HG02938 (cell line): ENCODE data around the gene PKIB.
"Not testable (repeated sequence)": the region's sequence is repeated elsewhere in the genome, so short reads cannot be mapped to it uniquely, and the experiment has no call there.

ENCODE experiments used
- ATAC-seq: cut with Tn5 transposase; IDR thresholded peaks from one replicate; pipeline ENCODE4 v1.9.1; 2021; ENCODE audit warnings: mild to moderate bottlenecking, moderate library complexity; ENCODE audit not compliant: unreplicated experiment

Gene PKIB

GRCh38 chr6:122609881-122610689 lies at the start of gene PKIB:
PKIB (plus strand) TSS chr6:122610405; CDS start chr6:122717795, 107,390 bp downstream.
- ATAC-seq: peak; percentile 78

- no peak for ATAC-seq
Observed at GRCh38 chr6:122563364-122564052, 46.7 kb upstream of the PKIB start.

- no peak for ATAC-seq
Observed at GRCh38 chr6:122564230-122564629, 46.0 kb upstream of the PKIB start.

DNA sequence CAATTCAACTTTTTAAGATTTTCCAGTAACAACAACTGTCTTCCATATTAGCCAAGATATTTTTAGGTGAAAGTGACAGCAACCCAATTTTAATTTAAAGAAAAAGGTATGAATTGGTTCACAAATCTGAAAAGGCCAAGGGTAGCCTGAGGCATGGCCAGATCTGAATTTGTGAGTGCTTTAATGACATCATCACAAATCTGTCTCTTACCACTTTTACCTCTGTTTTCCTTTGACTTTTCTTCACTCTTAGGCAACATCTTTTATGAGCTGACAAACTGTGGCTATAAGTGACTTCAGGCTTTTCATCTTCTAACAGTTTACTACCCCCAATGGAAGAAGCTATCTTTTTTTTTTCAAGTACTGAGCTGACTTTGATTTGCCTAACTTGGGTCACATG lies 44.5 kb upstream of the PKIB start:
- no peak for ATAC-seq

DNA sequence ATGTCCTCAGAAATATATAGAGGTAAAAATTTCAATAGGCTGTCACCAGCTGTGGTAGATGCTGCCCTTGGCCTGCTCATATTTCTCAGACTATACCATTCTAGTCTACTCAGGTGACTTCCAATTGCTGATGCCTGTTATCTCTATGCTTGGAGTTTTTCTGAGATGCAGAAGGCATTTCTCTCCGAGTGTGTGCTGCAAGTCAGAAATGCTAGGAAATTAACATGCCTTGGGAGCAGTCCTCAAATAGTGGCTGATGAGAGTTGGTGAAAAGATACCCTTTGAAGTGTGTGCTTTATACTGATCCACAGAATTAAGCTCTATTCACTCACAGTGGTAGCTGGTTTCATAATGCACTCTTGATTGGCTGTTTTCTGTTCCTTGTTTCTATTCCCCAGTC lies 43.2 kb upstream of the PKIB start:
- ATAC-seq: no peak

DNA sequence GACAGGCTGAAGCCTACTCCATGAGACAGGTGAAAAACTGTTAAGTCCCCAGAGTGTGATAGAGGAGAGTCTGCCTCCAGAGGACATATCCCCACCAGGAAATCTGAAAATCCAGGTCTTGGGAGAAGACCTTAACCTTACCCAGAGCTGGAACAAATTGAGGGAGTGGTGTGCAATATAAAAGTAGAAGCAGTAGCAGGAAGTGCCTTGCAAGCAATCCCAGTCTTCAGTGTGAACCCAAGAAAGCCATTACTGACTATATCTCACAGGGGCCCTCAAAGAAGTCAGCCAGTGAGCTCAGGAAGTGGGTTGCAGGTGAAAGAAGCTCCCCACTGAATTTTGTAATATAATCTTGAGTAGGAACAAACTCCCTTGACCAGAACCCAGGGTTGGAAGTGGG lies 41.9 kb upstream of the PKIB start:
- ATAC-seq: no peak

DNA sequence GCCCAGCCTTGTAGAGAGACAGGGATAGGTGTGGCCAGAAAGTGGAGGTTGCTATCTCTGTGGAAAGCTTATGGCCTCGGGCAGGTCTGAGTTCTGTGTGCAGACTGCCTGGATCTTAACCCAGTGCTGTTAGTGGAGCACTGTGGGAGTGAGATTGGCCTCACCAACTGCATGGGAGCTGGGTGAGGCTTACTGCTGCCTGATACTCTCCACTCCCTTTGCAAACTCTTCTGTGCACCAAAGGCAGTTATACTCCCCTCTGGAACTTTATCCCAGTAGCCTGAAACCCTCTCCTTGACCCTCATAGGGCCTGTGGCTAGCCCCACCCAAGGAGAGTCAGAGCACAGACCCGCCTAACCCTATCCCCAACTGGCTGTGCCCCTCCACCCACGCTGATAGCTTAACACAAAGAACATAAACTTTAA lies 41.4 kb upstream of the PKIB start:
- no peak for ATAC-seq

- ATAC-seq: no peak
Observed at GRCh38 chr6:122569230-122569771, 40.9 kb upstream of the PKIB start.

DNA sequence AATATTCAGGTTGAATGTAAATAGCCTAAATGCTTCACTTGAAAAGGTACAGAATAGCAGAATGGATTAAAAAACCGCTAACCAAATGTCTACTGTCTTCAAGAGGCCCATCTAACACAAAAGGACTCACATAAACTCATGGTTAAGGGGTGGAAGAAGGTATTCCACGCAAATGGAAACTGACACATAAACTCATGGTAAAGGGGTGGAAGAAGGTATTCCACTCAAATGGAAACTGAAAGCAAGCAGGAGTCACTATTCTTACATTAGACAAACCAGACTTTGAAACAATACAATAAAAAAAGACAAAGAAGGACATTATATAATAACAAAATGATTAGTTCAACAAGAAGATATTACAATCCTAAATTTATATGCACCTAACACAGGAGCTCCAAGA lies 38.3 kb upstream of the PKIB start:
- ATAC-seq: no peak

- no peak for ATAC-seq
Observed at GRCh38 chr6:122576888-122577287, 33.3 kb upstream of the PKIB start.

GRCh38 chr6:122578961-122579360 lies 31.2 kb upstream of the PKIB start:
- no peak for ATAC-seq

GRCh38 chr6:122580737-122581136 lies 29.5 kb upstream of the PKIB start:
- no peak for ATAC-seq

DNA sequence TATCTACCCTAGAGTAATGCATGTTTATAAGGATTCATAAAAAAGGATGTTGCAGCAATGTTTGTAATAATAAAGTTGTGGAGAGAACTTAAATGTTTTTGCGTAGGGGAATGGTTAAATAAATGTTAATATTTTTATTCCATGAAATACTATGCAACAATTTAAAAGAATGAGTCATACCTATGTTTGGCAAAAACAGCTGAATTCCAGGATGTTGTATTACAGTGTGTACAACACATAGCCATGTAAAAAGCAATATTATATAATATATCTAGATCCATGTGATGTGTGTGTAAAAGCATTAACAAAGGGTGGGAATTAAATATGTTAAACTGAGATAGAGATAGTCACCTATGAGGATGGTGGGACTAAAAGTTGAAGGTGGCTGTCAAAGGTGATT lies 21.1 kb upstream of the PKIB start:
- no peak for ATAC-seq

DNA sequence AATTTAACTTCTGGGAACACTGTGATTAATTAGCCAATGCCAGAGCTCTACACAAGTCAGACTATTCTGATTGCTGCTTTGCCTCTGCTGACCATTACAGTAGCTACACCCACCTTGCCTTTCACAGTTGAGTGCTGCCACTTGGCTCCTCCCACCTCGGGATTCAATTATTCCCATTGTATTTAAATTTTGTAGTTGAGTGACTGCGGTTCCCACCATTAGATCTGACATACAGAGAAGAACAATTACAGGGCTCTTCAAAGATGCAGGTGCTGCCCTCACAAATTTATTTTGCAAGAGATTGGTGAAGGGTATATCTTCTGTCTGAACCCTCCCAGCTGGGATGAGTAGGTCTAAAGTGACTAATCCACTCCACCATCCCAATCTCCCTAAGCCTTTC lies 11.9 kb upstream of the PKIB start:
- not testable (repeated sequence) for ATAC-seq

GRCh38 chr6:122604676-122605075 lies 5.5 kb upstream of the PKIB start:
- no peak for ATAC-seq

DNA sequence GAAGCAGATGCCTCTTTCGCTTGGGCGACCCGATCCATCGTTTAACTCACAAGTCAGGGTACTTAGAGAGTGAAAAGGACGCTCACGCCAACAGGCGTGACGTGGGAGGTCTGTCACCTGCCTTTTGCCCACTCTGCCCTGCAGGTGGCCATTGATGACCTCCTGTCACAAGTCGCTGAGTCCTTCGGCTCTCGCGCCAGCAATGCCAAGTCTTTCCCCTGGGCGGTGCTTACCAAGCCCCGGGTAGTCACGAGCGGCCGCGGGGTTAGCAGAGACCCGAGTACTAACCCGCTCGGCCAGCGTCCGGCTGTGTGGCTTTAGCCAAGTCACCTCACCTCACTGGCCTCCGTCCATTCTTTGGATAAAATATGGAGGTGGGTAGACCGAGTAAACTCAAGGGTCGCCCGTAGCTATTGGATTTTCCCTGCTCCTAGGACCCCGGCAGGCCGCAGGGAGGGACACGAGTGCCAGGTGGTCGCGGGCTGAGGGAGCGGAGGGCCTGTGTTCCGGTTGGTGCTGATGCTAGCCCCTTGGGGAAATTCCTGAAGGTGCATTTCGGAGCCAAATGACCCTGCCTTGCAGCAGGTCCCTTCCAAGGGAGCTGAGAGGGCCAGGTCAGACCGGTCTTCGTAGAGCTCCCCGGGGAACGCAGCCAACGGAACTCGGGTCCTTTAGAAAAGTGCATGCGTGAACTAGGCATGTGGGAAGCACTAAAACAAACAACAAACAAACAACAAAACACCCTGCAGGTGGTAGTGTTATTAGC lies 668 bp downstream of the PKIB start:
- ATAC-seq: peak; percentile 42

DNA sequence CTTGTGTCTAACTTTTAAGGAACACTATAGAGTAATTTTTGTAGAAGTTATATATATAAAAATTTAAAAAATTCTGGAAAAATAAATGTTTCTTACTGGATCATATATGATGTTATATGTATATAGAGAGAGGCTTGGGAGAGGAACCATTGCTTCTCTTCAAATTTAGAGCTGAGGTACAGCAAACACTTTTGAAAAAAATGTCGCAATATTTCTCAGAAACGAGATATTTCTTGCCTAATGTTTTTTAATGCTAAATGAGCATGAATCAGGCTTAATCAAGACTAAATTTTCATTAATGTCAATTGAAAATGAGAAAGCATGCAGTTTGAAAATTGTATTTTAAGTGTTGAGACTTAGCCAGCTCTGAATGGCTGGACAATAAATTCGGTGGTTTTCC lies 2.6 kb downstream of the PKIB start:
- no peak for ATAC-seq

GRCh38 chr6:122614303-122614702 lies 4.1 kb downstream of the PKIB start:
- no peak for ATAC-seq

DNA sequence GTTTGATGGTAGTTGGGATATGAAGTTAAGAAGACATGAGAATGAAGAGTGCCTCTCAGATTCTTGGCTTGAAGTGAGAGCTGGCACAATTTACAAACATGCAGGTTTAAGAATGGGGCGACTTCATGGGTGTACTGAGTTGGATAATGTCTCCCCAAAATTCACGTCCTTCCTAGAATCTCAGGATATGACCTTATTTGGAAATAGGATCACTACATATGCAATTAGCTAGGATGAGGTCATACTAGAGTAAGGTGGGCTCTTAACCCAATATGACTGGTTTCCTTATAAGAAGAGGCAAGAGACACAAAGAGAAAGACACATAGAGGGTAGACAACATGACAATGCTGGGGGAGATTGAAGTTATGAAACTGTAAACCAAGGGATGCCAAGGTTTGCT lies 5.2 kb downstream of the PKIB start:
- no peak for ATAC-seq

DNA sequence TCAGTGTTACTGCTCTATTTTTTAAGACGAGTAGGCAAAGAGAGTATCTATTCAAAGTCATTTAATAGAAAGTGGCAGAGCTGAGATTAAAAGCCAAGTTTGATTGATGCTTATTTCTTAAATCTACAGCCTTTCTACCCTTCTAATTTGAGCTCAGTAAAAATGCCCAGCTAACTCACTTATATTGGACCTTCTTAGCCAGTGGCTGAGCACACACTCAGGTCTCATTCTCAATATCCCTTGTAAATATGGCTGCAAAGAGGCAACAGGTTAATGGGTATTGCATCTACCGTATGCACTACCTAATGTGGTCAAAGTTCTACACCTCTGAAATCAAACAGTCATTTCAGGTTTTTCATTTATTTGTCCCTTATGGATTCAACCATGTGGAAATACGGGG lies 6.7 kb downstream of the PKIB start:
- no peak for ATAC-seq

DNA sequence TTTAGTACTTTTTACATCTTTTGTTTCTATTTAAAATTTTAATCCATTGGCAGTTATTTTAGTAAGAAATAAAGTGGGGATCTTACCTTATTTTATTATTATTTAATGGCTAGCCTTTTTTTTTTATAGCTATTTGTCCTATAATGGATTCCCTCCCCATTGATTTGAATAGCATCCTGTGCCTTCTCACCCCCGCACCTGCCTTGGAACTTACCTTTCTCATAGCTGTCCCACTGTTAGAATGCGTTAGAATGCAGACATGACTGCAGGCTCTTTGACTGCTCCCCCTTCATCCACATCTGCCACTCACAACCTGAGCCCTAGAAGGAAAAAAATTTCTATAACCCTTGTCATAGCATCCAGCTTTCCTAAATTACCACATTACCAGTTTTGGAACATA lies 9.1 kb downstream of the PKIB start:
- no peak for ATAC-seq
